ENCODE results near the gene NCAPG2. TPM values are rescaled to one million over a fixed set of nuclear protein-coding genes. Genes with fewer than 3 reads are reported as not detected.

The NCAPG2 gene
- total RNA-seq, 1 experiment from 2014 or later, result 99.4 TPM

DNA sequence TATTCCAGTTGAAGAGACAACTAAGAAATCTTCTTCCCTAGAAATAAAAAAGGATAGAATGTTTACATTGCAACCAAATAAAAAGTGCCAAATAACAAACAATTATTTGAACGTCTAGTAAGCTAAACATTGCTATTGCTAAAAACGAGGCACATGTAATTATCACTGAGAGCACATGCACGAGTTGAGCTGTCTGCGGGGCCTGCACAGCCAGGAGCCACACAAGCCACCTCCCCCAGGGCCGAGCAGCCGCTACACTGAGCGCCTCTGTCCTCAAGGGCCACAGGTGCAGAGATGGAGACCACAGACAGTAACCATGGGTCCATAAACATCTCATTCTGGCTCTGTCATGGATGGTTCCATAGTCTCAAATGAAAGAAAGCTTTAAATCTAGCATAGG is 17.2 kb downstream of the NCAPG2 start:
- no peak for TF ChIP-seq CTCF (conservative IDR thresholded peaks at IDR 0.05)
- Histone ChIP-seq H3K56ac (ENCODE audit: insufficient read length, low read depth, low read length) (no peak overlapping the region), H3K79me1 (ENCODE audit: insufficient read depth, low read depth, low read length, poor library complexity, severe bottlenecking) (peaks cover 5% of the 10 kb centered on the region), H2AFZ (ENCODE audit: low read length) (no peak overlapping the region), H2BK12ac (ENCODE audit: insufficient read length, low read depth, low read length) (no peak overlapping the region), H3T11ph (ENCODE audit: low read length) (no peak overlapping the region), H3K4ac (ENCODE audit: low read depth, low read length) (no peak overlapping the region), H2AK5ac (ENCODE audit: insufficient read length, low read length) (no peak overlapping the region), H2BK5ac (ENCODE audit: insufficient read length, low read length) (no peak overlapping the region), H3K27ac (ENCODE audit: insufficient read length, low read depth, low read length) (no peak overlapping the region), H2BK15ac (ENCODE audit: low read depth, low read length) (no peak overlapping the region), H3K4me1 (ENCODE audit: insufficient read depth, low read length) (no peaks in the 10 kb centered on the region), H4K5ac (ENCODE audit: insufficient read length, low read depth, low read length) (no peak overlapping the region), H3K27me3 (ENCODE audit: insufficient read depth, low read length) (no peaks in the 10 kb centered on the region), H3K9me3 (ENCODE audit: control insufficient read depth, low read depth, low read length) (no peaks in the 10 kb centered on the region), H3K23me2 (ENCODE audit: insufficient read length, low read depth, low read length, poor library complexity, severe bottlenecking) (no peaks in the 10 kb centered on the region), H3K18ac (ENCODE audit: insufficient read length, low read depth, low read length) (no peak overlapping the region), H4K91ac (ENCODE audit: insufficient read length, low read depth, low read length) (no peak overlapping the region), H4K8ac (replicated peaks; ENCODE audit: insufficient read length, low read depth, low read length) (no peak overlapping the region), H2BK120ac (ENCODE audit: low read depth, low read length, poor library complexity, severe bottlenecking) (no peak overlapping the region), H3K79me2 (ENCODE audit: insufficient read depth, low read length) (no peaks in the 10 kb centered on the region), H3K23ac (ENCODE audit: insufficient read length, low read depth, low read length) (no peak overlapping the region), H3K4me2 (ENCODE audit: insufficient read depth, insufficient read length, low read length) (no peak overlapping the region), H3K14ac (ENCODE audit: insufficient read depth, low read length) (no peak overlapping the region), H3K9ac (ENCODE audit: extremely low read depth, insufficient read length, low read length) (no peak overlapping the region), H4K20me1 (ENCODE audit: control insufficient read depth, insufficient read depth, insufficient read length) (no peaks in the 10 kb centered on the region), H2BK20ac (ENCODE audit: low read depth, low read length, poor library complexity, severe bottlenecking) (no peak overlapping the region)
- Mint-ChIP-seq H3K27ac (no peak overlapping the region), H3K4me3 (no peak overlapping the region), H3K4me1 (no peaks in the 10 kb centered on the region), H3K27me3 (ENCODE audit: low read depth) (no peaks in the 10 kb centered on the region), H3K36me3 (ENCODE audit: insufficient read depth in 1 of 3, low read depth in 3 of 3) (peaks cover 31 to 88% (median 79%) of the 10 kb centered on the region in 3 experiments; a peak in 6 of 7 replicates), H3K9me3 (no peaks in the 10 kb centered on the region)
- no peak for DNase-seq
- no CpG with 5 or more reads among the region's 7 CpGs for WGBS (ENCODE audit: extremely low coverage, insufficient read length, low lambda C conversion rate)
